Measurements from ENCODE around the gene POMT1.

Gene POMT1

GRCh38 chr9:131473891-131474290, 28.8 kb upstream of the POMT1 start:
- Mint-ChIP-seq H3K4me3 (no peak overlapping the region), H3K36me3 (peaks cover 17% of the 10 kb centered on the region)

GRCh38 chr9:131474711-131475110, 28.0 kb upstream of the POMT1 start:
- peak overlapping the region; percentile 46 for H3K27ac Mint-ChIP-seq
- H3K4me1 Mint-ChIP-seq: no peaks in the 10 kb centered on the region
- no peak overlapping the region for H3K4me3 Mint-ChIP-seq
- no peaks in the 10 kb centered on the region for H3K27me3 Mint-ChIP-seq
- H3K9me3 Mint-ChIP-seq: no peaks in the 10 kb centered on the region
- peaks cover 15% of the 10 kb centered on the region for H3K36me3 Mint-ChIP-seq

More at GRCh38 chr9:131473891-131474290, 28.8 kb upstream of the POMT1 start:
- no peak overlapping the region for H3K27ac Mint-ChIP-seq
- H3K27me3 Mint-ChIP-seq: no peaks in the 10 kb centered on the region
- H3K9me3 Mint-ChIP-seq: no peaks in the 10 kb centered on the region
- no peaks in the 10 kb centered on the region for H3K4me1 Mint-ChIP-seq

GRCh38 chr9:131475111-131475955, 27.4 kb upstream of the POMT1 start:
- Mint-ChIP-seq H3K36me3 (peaks cover 11% of the 10 kb centered on the region), H3K27ac (peak overlapping the region; percentile 46), H3K4me3 (no peak overlapping the region), H3K4me1 (no peaks in the 10 kb centered on the region), H3K27me3 (no peaks in the 10 kb centered on the region), H3K9me3 (no peaks in the 10 kb centered on the region)

GRCh38 chr9:131475956-131476776, 26.6 kb upstream of the POMT1 start:
- Mint-ChIP-seq H3K36me3 (peaks cover 7% of the 10 kb centered on the region), H3K4me1 (no peaks in the 10 kb centered on the region), H3K4me3 (no peak overlapping the region), H3K27me3 (no peaks in the 10 kb centered on the region), H3K27ac (no peak overlapping the region), H3K9me3 (no peaks in the 10 kb centered on the region)

- H3K4me1 Mint-ChIP-seq: no peaks in the 10 kb centered on the region
- H3K36me3 Mint-ChIP-seq: peaks cover 4% of the 10 kb centered on the region
- H3K9me3 Mint-ChIP-seq: no peaks in the 10 kb centered on the region
- H3K4me3 Mint-ChIP-seq: no peak overlapping the region
- H3K27ac Mint-ChIP-seq: no peak overlapping the region
- no peaks in the 10 kb centered on the region for H3K27me3 Mint-ChIP-seq
Observed at GRCh38 chr9:131476777-131477345, 25.9 kb upstream of the POMT1 start.

GRCh38 chr9:131477367-131477766, 25.4 kb upstream of the POMT1 start:
- Mint-ChIP-seq H3K27me3 (no peaks in the 10 kb centered on the region), H3K4me3 (no peak overlapping the region), H3K9me3 (no peaks in the 10 kb centered on the region), H3K36me3 (peaks cover 4% of the 10 kb centered on the region), H3K27ac (no peak overlapping the region), H3K4me1 (no peaks in the 10 kb centered on the region)

- Mint-ChIP-seq H3K4me1 (no peaks in the 10 kb centered on the region), H3K27ac (peak overlapping the region; percentile 76), H3K4me3 (no peak overlapping the region), H3K27me3 (no peaks in the 10 kb centered on the region), H3K36me3 (peaks cover 2% of the 10 kb centered on the region), H3K9me3 (no peaks in the 10 kb centered on the region)
Observed at GRCh38 chr9:131477816-131478419, 24.8 kb upstream of the POMT1 start.

- Mint-ChIP-seq H3K36me3 (peaks cover 2% of the 10 kb centered on the region), H3K27ac (peak overlapping the region; percentile 76), H3K4me1 (no peaks in the 10 kb centered on the region), H3K4me3 (no peak overlapping the region), H3K27me3 (no peaks in the 10 kb centered on the region), H3K9me3 (no peaks in the 10 kb centered on the region)
Observed at GRCh38 chr9:131478421-131478868, 24.3 kb upstream of the POMT1 start.

- H3K36me3 Mint-ChIP-seq: peaks cover 2% of the 10 kb centered on the region
- no peak overlapping the region for H3K27ac Mint-ChIP-seq
- H3K27me3 Mint-ChIP-seq: no peaks in the 10 kb centered on the region
- H3K4me1 Mint-ChIP-seq: no peaks in the 10 kb centered on the region
- H3K4me3 Mint-ChIP-seq: no peak overlapping the region
- no peaks in the 10 kb centered on the region for H3K9me3 Mint-ChIP-seq
Observed at GRCh38 chr9:131478911-131479310, 23.8 kb upstream of the POMT1 start.

GRCh38 chr9:131480258-131480657, 22.5 kb upstream of the POMT1 start:
- H3K4me1 Mint-ChIP-seq: no peaks in the 10 kb centered on the region
- no peak overlapping the region for H3K4me3 Mint-ChIP-seq
- no peaks in the 10 kb centered on the region for H3K9me3 Mint-ChIP-seq
- H3K36me3 Mint-ChIP-seq: peaks cover 2% of the 10 kb centered on the region
- H3K27me3 Mint-ChIP-seq: no peaks in the 10 kb centered on the region
- H3K27ac Mint-ChIP-seq: peak overlapping the region; percentile 70

- Mint-ChIP-seq H3K27me3 (no peaks in the 10 kb centered on the region), H3K36me3 (peaks cover 2% of the 10 kb centered on the region), H3K9me3 (no peaks in the 10 kb centered on the region), H3K27ac (no peak overlapping the region), H3K4me1 (no peaks in the 10 kb centered on the region), H3K4me3 (no peak overlapping the region)
Observed at GRCh38 chr9:131481441-131482342, 21.0 kb upstream of the POMT1 start.

- Mint-ChIP-seq H3K27me3 (no peaks in the 10 kb centered on the region), H3K4me1 (no peaks in the 10 kb centered on the region), H3K36me3 (peaks cover 2% of the 10 kb centered on the region), H3K9me3 (no peaks in the 10 kb centered on the region), H3K27ac (peak overlapping the region; percentile 59), H3K4me3 (no peak overlapping the region)
Observed at GRCh38 chr9:131482343-131483006, 20.2 kb upstream of the POMT1 start.

GRCh38 chr9:131483319-131484050, 19.2 kb upstream of the POMT1 start:
- Mint-ChIP-seq H3K9me3 (no peaks in the 10 kb centered on the region), H3K36me3 (peaks cover 2% of the 10 kb centered on the region), H3K4me1 (peaks cover 1% of the 10 kb centered on the region), H3K27ac (no peak overlapping the region), H3K4me3 (no peak overlapping the region), H3K27me3 (no peaks in the 10 kb centered on the region)

GRCh38 chr9:131484051-131484445, 18.7 kb upstream of the POMT1 start:
- peaks cover 6% of the 10 kb centered on the region for H3K4me1 Mint-ChIP-seq
- H3K27ac Mint-ChIP-seq: peak overlapping the region; percentile 41
- peaks cover 4% of the 10 kb centered on the region for H3K36me3 Mint-ChIP-seq
- no peaks in the 10 kb centered on the region for H3K27me3 Mint-ChIP-seq
- no peaks in the 10 kb centered on the region for H3K9me3 Mint-ChIP-seq
- no peak overlapping the region for H3K4me3 Mint-ChIP-seq
